Osteoblast (primary cell): ENCODE measurements around the gene NRF1. TPM values are rescaled to one million over a fixed set of nuclear protein-coding genes. Genes with fewer than 3 reads are reported as not detected.
"Not testable (repeated sequence)": the region's sequence is repeated elsewhere in the genome, so short reads cannot be mapped to it uniquely, and the experiment has no call there.

Source experiments
- DNase-seq: peaks from one replicate; pipeline ENCODE4 v3.0.0; 2011; ENCODE audit warnings: low spot score, mixed read lengths; ENCODE audit not compliant: insufficient read length; ENCODE audit errors: missing footprints
- H2AFZ ChIP-seq: 2 replicates; pipeline ENCODE4 v1.6.0; 2011; ENCODE audit warnings: mild to moderate bottlenecking, low read length
- H3K27ac ChIP-seq: 2 replicates; pipeline ENCODE4 v1.5.1; 2011; ENCODE audit warnings: mild to moderate bottlenecking, low read depth, low read length, moderate library complexity
- H3K27me3 ChIP-seq: 2 replicates; pipeline ENCODE4 v1.6.0; 2012; ENCODE audit warnings: mild to moderate bottlenecking, control low read depth, inconsistent platforms, low read length, moderate library complexity; ENCODE audit not compliant: insufficient read depth
- H3K36me3 ChIP-seq: 2 replicates; pipeline ENCODE4 v1.5.1; 2011; ENCODE audit warnings: mild to moderate bottlenecking, low read length, control low read depth, moderate library complexity; ENCODE audit not compliant: insufficient read depth
- H3K4me1 ChIP-seq: 2 replicates; pipeline ENCODE4 v1.5.1; 2011; ENCODE audit warnings: mild to moderate bottlenecking, low read length, control low read depth, moderate library complexity; ENCODE audit not compliant: insufficient read depth
- H3K4me2 ChIP-seq: 2 replicates; pipeline ENCODE4 v1.6.0; 2011; ENCODE audit warnings: mild to moderate bottlenecking, low read length; ENCODE audit not compliant: insufficient read depth
- H3K4me3 ChIP-seq: fragments of 200-600 bp; sonication (generic); 3 replicates; pipeline ENCODE4 v1.5.1; 2012; ENCODE audit warnings: mild to moderate bottlenecking, low read length, inconsistent platforms; ENCODE audit not compliant: insufficient read depth
- H3K79me2 ChIP-seq: 2 replicates; pipeline ENCODE4 v1.6.0; 2012; ENCODE audit warnings: mild to moderate bottlenecking, low read length, control low read depth, inconsistent platforms; ENCODE audit not compliant: insufficient read depth
- H3K9me3 ChIP-seq: 2 replicates; pipeline ENCODE4 v1.5.1; 2011; ENCODE audit warnings: low read depth, low read length, control low read depth
- H4K20me1 ChIP-seq: 2 replicates; pipeline ENCODE4 v1.6.0; 2012; ENCODE audit warnings: mild to moderate bottlenecking, low read length, control low read depth; ENCODE audit not compliant: insufficient read depth
- CTCF ChIP-seq: IDR thresholded peaks from 2 replicates; pipeline ENCODE4 v1.5.1; 2011; ENCODE audit warnings: mild to moderate bottlenecking, low read depth, low read length, moderate library complexity; ENCODE audit errors: extremely low read depth
- total RNA-seq: library from RNA; depleted of rRNA; stranded (reverse); fragments of >200 nt; gene quantifications from 2 replicates; pipeline ENCODE4 v1.2.3, GENCODE V29; 2012

NRF1 gene
- total RNA-seq, 1 donor = 14.8 TPM

DNA sequence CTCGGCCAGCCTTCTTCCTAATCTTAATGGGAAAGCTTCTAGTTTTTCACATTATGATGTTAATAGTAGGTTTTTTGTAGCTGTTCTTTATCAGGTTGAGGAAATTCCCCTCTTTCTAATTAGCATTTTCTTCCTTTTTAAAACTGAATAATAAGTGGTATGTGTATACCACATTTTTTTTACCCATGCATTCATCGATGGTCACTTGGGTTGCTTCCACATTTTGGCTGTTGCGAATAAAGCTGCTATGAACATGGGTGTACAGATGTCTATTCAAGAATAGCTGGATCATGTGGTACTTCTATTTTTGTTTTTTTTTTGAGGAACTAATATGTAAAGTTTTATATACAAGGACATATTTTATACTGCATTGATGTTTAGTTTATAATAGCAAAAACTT, 44.3 kb downstream of the NRF1 start:
- no peaks in the 10 kb centered on the region for H4K20me1 ChIP-seq
- H3K79me2 ChIP-seq = peaks cover 4% of the 10 kb centered on the region
- no peaks in the 10 kb centered on the region for H3K27me3 ChIP-seq
- no peaks in the 10 kb centered on the region for H3K9me3 ChIP-seq
- TF ChIP-seq CTCF = no peak
- no peak overlapping the region for H3K4me2 ChIP-seq
- H3K4me1 ChIP-seq = no peaks in the 10 kb centered on the region
- no peak overlapping the region for H2AFZ ChIP-seq
- H3K27ac ChIP-seq = no peak overlapping the region
- no peak for DNase-seq
- no peak overlapping the region for H3K4me3 ChIP-seq
- H3K36me3 ChIP-seq = peaks cover 14% of the 10 kb centered on the region

GRCh38 chr7:129657363-129657762, 45.8 kb downstream of the NRF1 start:
- DNase-seq = no peak
- H4K20me1 ChIP-seq = no peaks in the 10 kb centered on the region
- no peaks in the 10 kb centered on the region for H3K27me3 ChIP-seq
- H3K4me2 ChIP-seq = no peak overlapping the region
- H2AFZ ChIP-seq = no peak overlapping the region
- H3K4me3 ChIP-seq = no peak overlapping the region
- peaks cover 22% of the 10 kb centered on the region for H3K36me3 ChIP-seq
- no peak for TF ChIP-seq CTCF
- H3K9me3 ChIP-seq = peaks cover 2% of the 10 kb centered on the region
- H3K27ac ChIP-seq = no peak overlapping the region
- peaks cover 4% of the 10 kb centered on the region for H3K79me2 ChIP-seq
- H3K4me1 ChIP-seq = no peaks in the 10 kb centered on the region

- H4K20me1 ChIP-seq, H3K9me3 ChIP-seq: not testable (repeated sequence)
Measured at GRCh38 chr7:129659907-129660306, 48.4 kb downstream of the NRF1 start.

DNA sequence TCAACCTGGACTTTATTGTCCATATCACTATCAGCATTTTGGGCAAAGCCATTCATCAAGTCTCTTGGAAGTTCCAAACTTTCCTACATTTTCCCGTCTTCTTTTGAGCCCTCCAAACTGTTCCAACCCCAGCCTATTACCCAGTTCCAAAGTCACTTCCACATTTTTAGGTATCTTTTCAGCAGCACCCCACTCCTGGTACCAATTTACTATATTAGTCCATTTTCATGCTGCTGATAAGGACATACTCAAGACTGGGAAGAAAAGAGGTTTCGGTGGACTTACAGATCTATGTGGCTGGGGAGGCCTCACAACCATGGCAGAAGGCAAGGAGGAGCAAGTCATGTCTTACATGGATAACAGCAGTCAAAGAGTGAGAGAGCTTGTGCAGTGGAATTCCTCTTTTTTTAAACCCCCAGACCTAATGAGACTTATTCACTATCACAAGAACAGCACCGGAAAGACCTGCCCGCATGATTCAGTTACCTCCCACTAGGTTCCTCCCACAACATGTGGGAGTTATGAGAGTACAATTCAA, 50.2 kb downstream of the NRF1 start:
- TF ChIP-seq CTCF = no peak
- H4K20me1 ChIP-seq = peaks cover 10% of the 10 kb centered on the region
- H3K4me3 ChIP-seq = no peak overlapping the region
- DNase-seq = no peak
- no peaks in the 10 kb centered on the region for H3K27me3 ChIP-seq
- peaks cover 24% of the 10 kb centered on the region for H3K36me3 ChIP-seq
- H3K9me3 ChIP-seq = peaks cover 2% of the 10 kb centered on the region
- H3K79me2 ChIP-seq = no peaks in the 10 kb centered on the region
- no peak overlapping the region for H3K27ac ChIP-seq
- H2AFZ ChIP-seq = no peak overlapping the region
- H3K4me1 ChIP-seq = peaks cover 10% of the 10 kb centered on the region
- H3K4me2 ChIP-seq = no peak overlapping the region

More at GRCh38 chr7:129659907-129660306, 48.4 kb downstream of the NRF1 start:
- not testable (repeated sequence) for H3K27me3 ChIP-seq, H3K4me1 ChIP-seq, H3K4me3 ChIP-seq, DNase-seq, H3K4me2 ChIP-seq, H3K79me2 ChIP-seq, H2AFZ ChIP-seq, H3K27ac ChIP-seq
- peaks cover 24% of the 10 kb centered on the region for H3K36me3 ChIP-seq

- Histone ChIP-seq H3K36me3 (peaks cover 15% of the 10 kb centered on the region), H3K4me1 (peaks cover 12% of the 10 kb centered on the region), H4K20me1 (peaks cover 15% of the 10 kb centered on the region)
- H3K9me3 ChIP-seq, H3K79me2 ChIP-seq, H2AFZ ChIP-seq, H3K27me3 ChIP-seq, H3K27ac ChIP-seq, H3K4me3 ChIP-seq, DNase-seq, H3K4me2 ChIP-seq: not testable (repeated sequence)
Measured at GRCh38 chr7:129663240-129663639, 51.7 kb downstream of the NRF1 start.
